Endothelial cell of umbilical vein (primary cell): ENCODE data around the gene CHI3L1. TPM values are rescaled to one million over a fixed set of nuclear protein-coding genes. Genes with fewer than 3 reads are reported as not detected.

Experiments
- BruUV-seq: library from RNA; stranded (reverse); fragments of 400-500 nt; replicated peaks from 2 replicates; lab custom pipeline; 2021; lab: Mats Ljungman, UMichigan
- CTCF ChIA-PET: fragments of 300-600, 350-600 bp; sonication (Branson Sonifier 250); formaldehyde crosslinking; loops from one replicate; lab custom pipeline; 2021; ENCODE audit warnings: antibody characterized with exemption, inconsistent platforms; lab: Charles Lee
- POLR2A ChIA-PET: fragments of 300-600, 350-600 bp; sonication (Branson Sonifier 250); formaldehyde crosslinking; loops from one replicate; lab custom pipeline; 2021; ENCODE audit warnings: antibody characterized with exemption, inconsistent platforms; lab: Charles Lee
- DNase-seq: peaks from one replicate; pipeline ENCODE4 v3.0.0-alpha.2; 2011; ENCODE audit warnings: low read depth, low spot score
- FAIRE-seq: peaks from 2 replicates; lab custom pipeline; 2011; peaks lifted over from hg19 to GRCh38; lab: Jason Lieb, UNC
- H2AFZ ChIP-seq: 2 replicates; pipeline ENCODE4 v1.6.0; 2012; ENCODE audit warnings: low read depth, low read length, control low read depth, inconsistent platforms
- H3K27ac ChIP-seq: 2 replicates; pipeline ENCODE4 v1.5.1; 2011; ENCODE audit warnings: low read depth, mild to moderate bottlenecking, control low read depth, low read length, moderate library complexity; ENCODE audit not compliant: insufficient read depth
- H3K27me3 ChIP-seq, 2 experiments: 2 replicates each; pipeline versions ENCODE4 v1.6.0 to v1.6.1; 2011; ENCODE audit warnings: low read length in 2 of 2, mixed read lengths in 1 of 2; ENCODE audit not compliant: control insufficient read depth in 2 of 2, insufficient read depth in 2 of 2
- H3K36me3 ChIP-seq, 2 experiments: 2 replicates in 1 of 2; 3 replicates in 1 of 2; pipeline ENCODE4 v1.5.1; 2011; ENCODE audit warnings: low read length in 2 of 2, mild to moderate bottlenecking in 1 of 2, moderate library complexity in 1 of 2; ENCODE audit not compliant: control insufficient read depth in 2 of 2, insufficient read depth in 2 of 2; ENCODE audit errors: extremely low read depth in 1 of 2
- H3K4me1 ChIP-seq: 3 replicates; pipeline ENCODE4 v1.5.1; 2011; ENCODE audit warnings: mild to moderate bottlenecking, low read length; ENCODE audit not compliant: control insufficient read depth, insufficient read depth; ENCODE audit errors: extremely low read depth
- H3K4me2 ChIP-seq: 2 replicates; pipeline ENCODE4 v1.6.1; 2011; ENCODE audit warnings: low read length, control low read depth, mixed read lengths; ENCODE audit not compliant: insufficient read depth
- H3K4me3 ChIP-seq, 3 experiments: fragments of 200-600 bp in 1 of 3; sonication (generic), shearing (Covaris generic) in 1 of 3; replicated peaks in 1 of 3; 2 replicates each; pipeline ENCODE4 v1.5.1; 2011 to 2016; ENCODE audit warnings: control low read depth in 3 of 3, low read length in 3 of 3, mild to moderate bottlenecking in 2 of 3, inconsistent platforms in 1 of 3, low read depth in 1 of 3, moderate library complexity in 1 of 3; ENCODE audit not compliant: insufficient read depth in 1 of 3
- H3K79me2 ChIP-seq: 2 replicates; pipeline ENCODE4 v1.6.0; 2012; ENCODE audit warnings: low read length, inconsistent platforms; ENCODE audit not compliant: control insufficient read depth, insufficient read depth
- H3K9ac ChIP-seq: replicated peaks from 2 replicates; pipeline ENCODE3; 2011; ENCODE audit warnings: low read length, control low read depth; ENCODE audit not compliant: insufficient read depth; ENCODE audit errors: extremely low read depth
- H3K9me1 ChIP-seq: replicated peaks from 3 replicates; pipeline ENCODE4 v1.6.0; 2011; ENCODE audit warnings: mild to moderate bottlenecking, low read length; ENCODE audit not compliant: control insufficient read depth, insufficient read depth; ENCODE audit errors: extremely low read depth
- H3K9me3 ChIP-seq: replicated peaks from 2 replicates; pipeline ENCODE4 v1.5.1; 2012; ENCODE audit warnings: low read length, inconsistent platforms; ENCODE audit not compliant: control insufficient read depth, insufficient read depth
- H4K20me1 ChIP-seq: replicated peaks from 2 replicates; pipeline ENCODE3; 2011; ENCODE audit warnings: mild to moderate bottlenecking, low read length; ENCODE audit not compliant: control insufficient read depth, insufficient read depth; ENCODE audit errors: extremely low read depth
- EZH2 ChIP-seq: IDR thresholded peaks from 2 replicates; pipeline ENCODE4 v1.6.1; 2012; ENCODE audit warnings: borderline replicate concordance, low read depth, mild to moderate bottlenecking, moderate library complexity, low read length, inconsistent platforms; ENCODE audit not compliant: severe bottlenecking
- GATA2 ChIP-seq: IDR thresholded peaks from 2 replicates; pipeline ENCODE4 v1.7.0; 2011; ENCODE audit warnings: low read depth, mild to moderate bottlenecking, moderate library complexity, mixed read lengths, low read length; ENCODE audit not compliant: insufficient read length, insufficient read depth
- MYC ChIP-seq: IDR thresholded peaks from one replicate; pipeline ENCODE4 v1.6.1; 2011; ENCODE audit warnings: mild to moderate bottlenecking, low read depth, low read length
- POLR2A ChIP-seq: IDR thresholded peaks from 2 replicates; pipeline ENCODE4 v1.6.1; 2012; ENCODE audit warnings: low read depth, mild to moderate bottlenecking, control low read depth, low read length
- POLR2AphosphoS5 ChIP-seq: IDR thresholded peaks from 2 replicates; pipeline ENCODE4 v1.6.1; 2012; ENCODE audit warnings: low read depth, mild to moderate bottlenecking, control low read depth, low read length, moderate library complexity; ENCODE audit not compliant: insufficient read depth
- dilution Hi-C: fragments of 300-500 bp; cut with MboI; formaldehyde crosslinking; loops from one replicate; pipeline ENCODE4 v1.15.0; 2019; ENCODE audit warnings: low sequenced_read_pairs; ENCODE audit not compliant: extremely low pct_ligation_motif_present
- intact Hi-C: fragments of 100-400 bp; cut with micrococcal nuclease; formaldehyde crosslinking; loops from one replicate; pipeline ENCODE4 v1.10.0; 2022
- polyA plus RNA-seq, 4 experiments: library from polyadenylated mRNA; depleted of rRNA in 3 of 4; stranded (reverse) in 3 of 4; unstranded in 1 of 4; fragments of >200 nt; gene quantifications; 2 replicates each; pipeline versions ENCODE4 v1.2.1 to v1.2.3, GENCODE V29; 2011 to 2012; ENCODE audit warnings: missing spikeins in 1 of 4
- total RNA-seq: library from RNA; stranded (reverse); gene quantifications from 2 replicates; pipeline ENCODE4 v1.2.3, GENCODE V29; 2021
- TF ChIP-seq, protein P1 (sequence below), 2 donors: IDR thresholded peaks; 1 replicate in 1 of 2; 2 replicates in 1 of 2; pipeline ENCODE4 v1.5.1; 2011; ENCODE audit warnings: low read length in 2 of 2, mild to moderate bottlenecking in 2 of 2, moderate library complexity in 2 of 2, control low read depth in 1 of 2, inconsistent platforms in 1 of 2, low read depth in 1 of 2; ENCODE audit not compliant: insufficient read depth in 1 of 2; ENCODE audit errors: extremely low read depth in 1 of 2
- TF ChIP-seq, protein P2 (sequence below): IDR thresholded peaks from 2 replicates; pipeline ENCODE4 v1.6.1; 2011; ENCODE audit not compliant: insufficient read depth, insufficient read length

CHI3L1 gene
- total and polyA plus RNA-seq, 2 donors (not counting 3 experiments of a cell fraction or from before 2014, with no cell fraction given): not detected

- Histone ChIP-seq H4K20me1 (no peaks in the 10 kb centered on the region), H3K9me1 (no peaks in the 10 kb centered on the region), H3K4me2 (no peak overlapping the region), H3K9me3 (no peaks in the 10 kb centered on the region), H3K9ac (no peak overlapping the region), H2AFZ (no peak overlapping the region), H3K27me3 (peaks cover 2 to 8% of the 10 kb centered on the region in 2 experiments), H3K79me2 (no peaks in the 10 kb centered on the region), H3K27ac (no peak overlapping the region), H3K4me1 (no peaks in the 10 kb centered on the region), H3K4me3 (no peak overlapping the region), H3K36me3 (no peaks in the 10 kb centered on the region)
- no peak for FAIRE-seq
- no peak for TF ChIP-seq GATA2
- no peak for TF ChIP-seq POLR2AphosphoS5
- no peak for TF ChIP-seq EZH2
- TF ChIP-seq, protein P1, sequence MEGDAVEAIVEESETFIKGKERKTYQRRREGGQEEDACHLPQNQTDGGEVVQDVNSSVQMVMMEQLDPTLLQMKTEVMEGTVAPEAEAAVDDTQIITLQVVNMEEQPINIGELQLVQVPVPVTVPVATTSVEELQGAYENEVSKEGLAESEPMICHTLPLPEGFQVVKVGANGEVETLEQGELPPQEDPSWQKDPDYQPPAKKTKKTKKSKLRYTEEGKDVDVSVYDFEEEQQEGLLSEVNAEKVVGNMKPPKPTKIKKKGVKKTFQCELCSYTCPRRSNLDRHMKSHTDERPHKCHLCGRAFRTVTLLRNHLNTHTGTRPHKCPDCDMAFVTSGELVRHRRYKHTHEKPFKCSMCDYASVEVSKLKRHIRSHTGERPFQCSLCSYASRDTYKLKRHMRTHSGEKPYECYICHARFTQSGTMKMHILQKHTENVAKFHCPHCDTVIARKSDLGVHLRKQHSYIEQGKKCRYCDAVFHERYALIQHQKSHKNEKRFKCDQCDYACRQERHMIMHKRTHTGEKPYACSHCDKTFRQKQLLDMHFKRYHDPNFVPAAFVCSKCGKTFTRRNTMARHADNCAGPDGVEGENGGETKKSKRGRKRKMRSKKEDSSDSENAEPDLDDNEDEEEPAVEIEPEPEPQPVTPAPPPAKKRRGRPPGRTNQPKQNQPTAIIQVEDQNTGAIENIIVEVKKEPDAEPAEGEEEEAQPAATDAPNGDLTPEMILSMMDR (IDR thresholded peaks at IDR 0.05; ENCODE audit: extremely low read depth in 1 of 2, insufficient read depth in 1 of 2, low read depth in 1 of 2, low read length in 2 of 2): no peak
- no peak for TF ChIP-seq MYC
- no peak for DNase-seq
- no TSS peak for BruUV-seq
- CTCF ChIA-PET: interaction anchor here (1.4 to 1.7 kb wide), 3 partner anchors 20 to 156 kb away, joined by 3 to 13 read pairs (median 7); no protein-coding TSS in a partner anchor
- intact Hi-C loops: no loop called here
- dilution Hi-C loops: no loop called here
- POLR2A ChIA-PET: no interaction called here
These were observed 9.9 kb upstream of the CHI3L1 start for GRCh38 chr1:203196371-203196770.

- no peaks in the 10 kb centered on the region for H4K20me1 ChIP-seq
- no peaks in the 10 kb centered on the region for H3K4me1 ChIP-seq
- no peaks in the 10 kb centered on the region for H3K9me3 ChIP-seq
- dilution Hi-C loops (no loop called here), intact Hi-C loops (no loop called here)
- no peak overlapping the region for H2AFZ ChIP-seq
- no TSS peak for BruUV-seq
- ChIA-PET CTCF (interaction anchor here (1.6 to 1.9 kb wide), 2 partner anchors 19 to 76 kb away, joined by 4 read pairs; no protein-coding TSS in a partner anchor), POLR2A (no interaction called here)
- DNase-seq (no peak), FAIRE-seq (no peak)
- H3K79me2 ChIP-seq: no peaks in the 10 kb centered on the region
- no peak overlapping the region for H3K9ac ChIP-seq
- TF ChIP-seq POLR2A: no peak
- TF ChIP-seq, protein P2, sequence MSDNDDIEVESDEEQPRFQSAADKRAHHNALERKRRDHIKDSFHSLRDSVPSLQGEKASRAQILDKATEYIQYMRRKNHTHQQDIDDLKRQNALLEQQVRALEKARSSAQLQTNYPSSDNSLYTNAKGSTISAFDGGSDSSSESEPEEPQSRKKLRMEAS: no peak
- TF ChIP-seq, protein P1 (IDR thresholded peaks at IDR 0.05; ENCODE audit: extremely low read depth in 1 of 2, insufficient read depth in 1 of 2, low read depth in 1 of 2, low read length in 2 of 2): no peak
- no peak for TF ChIP-seq EZH2
- TF ChIP-seq MYC: no peak
- no peak overlapping the region for H3K4me3 ChIP-seq
- H3K27ac ChIP-seq: no peak overlapping the region
- H3K9me1 ChIP-seq: no peaks in the 10 kb centered on the region
- H3K27me3 ChIP-seq: peaks cover 15% of the 10 kb centered on the region in 2 experiments
- H3K36me3 ChIP-seq: no peaks in the 10 kb centered on the region
- H3K4me2 ChIP-seq: no peak overlapping the region
These were observed 4.4 kb upstream of the CHI3L1 start for GRCh38 chr1:203190949-203191348.
